ENCODE results near the gene TRIO.

GRCh38 chr5:14471507-14471906, 328.4 kb downstream of the TRIO start:
- TF ChIP-seq FEZF1 (tag by site-specific recombination; IDR thresholded peaks at IDR 0.05) (no peak), CTCF (tag by site-specific recombination; IDR thresholded peaks at IDR 0.05) (no peak), REST (tag by site-specific recombination; IDR thresholded peaks at IDR 0.05) (no peak), ZBTB48 (tag by site-specific recombination; IDR thresholded peaks at IDR 0.05) (no peak), PRDM4 (tag by site-specific recombination; IDR thresholded peaks at IDR 0.05) (no peak)
